ENCODE results near the gene HRH3.

HRH3 gene

GRCh38 chr20:62175711-62176110 is 44.4 kb downstream of the HRH3 start:
- no peak for DNase-seq (ENCODE audit: low spot score)

DNA sequence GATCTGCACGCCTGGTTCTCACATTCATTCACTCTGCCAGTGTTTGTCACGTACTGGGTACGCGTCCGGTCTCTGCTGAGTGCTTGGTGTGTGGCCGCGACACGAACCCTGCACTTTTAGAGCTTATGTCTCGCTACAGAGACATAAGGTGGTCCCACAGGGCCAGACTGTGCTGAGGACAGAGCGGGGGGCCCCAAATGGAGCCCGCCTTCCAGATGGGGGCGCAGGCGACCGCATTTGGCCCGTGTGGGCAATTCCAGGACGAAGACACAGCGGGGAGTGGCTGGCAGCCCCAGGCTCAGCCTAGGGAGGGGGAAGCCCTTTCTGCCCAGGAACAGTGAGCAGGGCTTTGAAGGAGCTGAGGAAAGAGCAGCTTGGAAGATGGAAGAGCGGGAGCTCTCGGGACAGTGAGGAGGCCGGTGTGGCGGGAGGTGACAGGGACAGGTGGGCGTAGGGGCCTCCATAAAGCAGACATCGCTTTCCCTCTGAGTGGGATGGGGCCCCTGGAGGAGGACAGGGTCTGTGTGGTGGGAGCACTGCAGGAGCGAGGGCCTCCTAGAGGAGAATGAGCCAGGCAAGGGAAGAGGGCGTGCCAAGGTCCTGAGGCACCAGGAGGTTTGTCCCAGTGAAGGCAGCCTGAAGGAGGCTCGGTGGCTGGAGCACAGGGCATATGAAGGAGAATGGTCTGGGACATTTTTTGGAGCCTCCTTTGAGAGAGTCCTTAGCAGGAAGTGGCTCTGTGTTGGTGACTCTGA is 45.0 kb downstream of the HRH3 start:
- no peak for DNase-seq (ENCODE audit: low spot score)

DNA sequence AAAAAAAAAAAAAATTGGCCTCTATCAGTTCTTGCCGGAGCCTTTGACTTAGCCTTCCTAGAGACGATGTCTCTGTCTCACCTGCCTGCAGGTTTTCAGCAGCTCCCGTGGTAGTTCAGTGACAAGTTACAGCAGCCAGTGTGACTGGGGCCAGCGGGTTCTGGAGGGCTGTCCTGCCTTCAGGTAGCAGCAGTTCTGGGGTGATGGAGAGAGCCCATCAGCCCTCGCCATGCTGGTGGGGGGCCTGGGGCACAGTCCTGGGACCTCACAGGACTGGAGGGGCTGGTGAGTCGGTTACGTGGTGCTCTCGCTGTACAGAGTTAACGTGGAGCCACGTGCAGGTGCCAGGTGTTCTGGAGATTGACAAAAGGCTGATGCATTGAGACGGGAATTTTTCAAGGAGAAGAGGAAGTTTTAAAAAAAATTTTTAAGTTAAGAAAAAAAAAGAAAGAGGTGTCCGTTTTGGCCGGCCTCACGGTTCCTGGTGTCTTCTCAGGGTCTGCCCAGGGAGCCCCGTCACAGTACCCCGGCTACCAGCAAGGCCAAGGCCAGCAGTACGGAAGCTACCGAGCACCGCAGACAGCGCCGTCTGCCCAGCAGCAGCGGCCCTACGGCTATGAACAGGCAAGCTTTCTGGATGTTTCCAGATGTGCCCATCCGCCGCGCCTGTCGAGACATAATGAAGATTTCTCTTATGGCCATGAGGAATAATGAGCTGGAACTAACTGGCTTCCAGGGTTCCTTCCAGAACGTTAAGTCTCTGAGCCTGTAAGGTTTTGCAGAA is 45.9 kb downstream of the HRH3 start:
- no peak for DNase-seq (ENCODE audit: low spot score)

DNA sequence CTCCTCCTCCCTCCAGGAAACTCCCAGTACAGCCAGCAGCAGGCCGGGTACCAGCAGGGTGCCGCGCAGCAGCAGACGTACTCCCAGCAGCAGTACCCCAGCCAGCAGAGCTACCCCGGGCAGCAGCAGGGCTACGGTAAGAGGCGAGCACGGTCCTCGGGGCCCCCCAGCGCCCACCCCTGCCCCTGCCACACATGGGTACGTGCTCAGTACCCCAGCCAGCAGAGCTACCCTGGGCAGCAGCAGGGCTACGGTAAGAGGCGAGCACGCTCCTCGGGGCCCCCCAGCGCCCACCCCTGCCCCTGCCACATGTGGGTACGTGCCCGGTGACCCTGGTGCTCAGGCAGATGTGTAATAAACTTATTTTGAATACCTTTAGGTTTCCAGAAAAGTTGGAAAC is 47.4 kb downstream of the HRH3 start:
- no peak for DNase-seq (ENCODE audit: low spot score)

GRCh38 chr20:62171245-62171644 is 48.8 kb downstream of the HRH3 start:
- no peak for DNase-seq (ENCODE audit: low spot score)

DNA sequence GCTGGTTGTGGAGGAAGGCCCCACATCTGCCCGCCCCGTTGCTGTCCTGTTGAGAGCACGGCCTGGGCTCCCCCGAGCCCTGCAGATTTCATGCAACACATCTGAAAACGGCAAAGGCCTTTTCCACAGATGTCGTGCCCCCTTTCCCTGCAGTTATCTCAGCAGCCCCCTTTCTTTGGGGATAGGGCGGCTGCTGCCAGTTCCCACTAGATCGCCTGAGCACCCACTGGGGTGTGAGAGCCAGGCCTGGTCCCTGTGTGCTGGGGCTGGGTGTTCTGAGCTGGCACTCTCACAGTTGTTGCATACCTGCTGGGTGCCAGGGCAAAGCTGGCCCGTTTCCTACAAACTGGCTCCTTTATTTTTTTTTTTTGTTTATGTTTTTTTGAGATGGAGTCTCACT is 49.5 kb downstream of the HRH3 start:
- DNase-seq (ENCODE audit: low spot score), result no peak

DNA sequence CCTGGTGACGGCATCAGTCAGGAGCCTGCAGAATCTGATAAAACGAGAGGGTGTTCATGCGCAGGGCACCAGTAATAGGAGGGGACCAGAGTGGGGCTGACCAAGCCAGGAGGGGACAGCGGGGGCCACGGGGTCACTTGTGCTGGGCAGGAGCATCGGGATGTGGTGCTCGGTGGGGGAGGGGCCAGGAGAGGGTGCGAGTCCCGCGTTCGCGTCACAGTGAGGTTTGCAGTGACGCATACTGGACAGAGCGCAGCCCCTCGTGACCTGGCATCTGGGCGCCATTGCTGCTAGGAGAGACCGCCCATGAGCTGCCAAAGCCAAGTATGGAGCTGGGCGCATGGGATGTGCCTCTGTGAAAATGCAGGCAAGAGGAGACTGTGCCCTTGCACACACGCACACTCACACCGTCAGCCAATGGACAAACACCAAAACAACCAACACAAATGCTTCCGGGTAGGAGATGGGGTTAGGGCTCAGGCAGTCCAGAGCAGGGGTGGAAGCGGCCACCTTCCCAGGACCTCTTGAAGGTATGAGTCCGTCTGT is 51.1 kb downstream of the HRH3 start:
- no peak for DNase-seq (ENCODE audit: low spot score)

DNA sequence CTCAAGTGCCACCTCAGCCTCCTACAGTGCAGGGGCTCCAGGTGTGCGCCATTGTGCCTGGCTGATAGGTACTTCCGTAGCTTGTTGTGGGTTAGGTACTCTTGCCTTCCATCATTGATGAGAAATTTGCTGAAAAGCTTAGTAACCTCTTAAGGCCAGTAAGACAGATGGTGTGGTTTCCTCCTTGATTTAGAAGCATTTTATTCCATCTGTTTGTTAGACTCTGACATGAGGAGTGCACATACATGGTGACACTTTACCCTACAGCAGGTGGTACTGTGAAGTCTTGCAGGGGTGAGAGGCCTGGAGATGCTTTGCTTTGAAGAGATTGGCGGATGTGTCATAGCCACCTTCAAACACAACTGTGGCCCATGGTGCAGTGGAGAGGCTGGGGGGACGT is 52.0 kb downstream of the HRH3 start:
- no peak for DNase-seq (ENCODE audit: low spot score)

DNA sequence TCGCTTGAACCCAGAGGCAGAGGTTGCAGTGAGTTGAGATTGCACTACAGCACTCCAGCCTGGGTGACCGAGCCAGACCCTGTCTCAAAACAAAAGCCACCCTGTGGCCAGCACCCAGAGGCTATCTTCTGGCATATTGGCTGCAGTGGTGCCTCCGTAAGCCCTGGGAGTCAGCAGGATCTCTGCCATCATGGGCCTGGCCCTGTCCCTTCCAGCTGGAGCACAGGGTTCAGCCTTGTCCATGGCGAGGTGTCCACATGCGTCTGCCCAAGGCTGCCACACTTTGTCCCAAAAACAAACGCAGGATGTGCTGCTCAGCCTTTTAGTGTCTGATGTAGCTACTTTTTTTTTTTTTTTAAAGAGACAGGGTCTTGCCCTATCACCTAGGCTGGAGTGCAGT is 52.6 kb downstream of the HRH3 start:
- DNase-seq (ENCODE audit: low spot score), result no peak

DNA sequence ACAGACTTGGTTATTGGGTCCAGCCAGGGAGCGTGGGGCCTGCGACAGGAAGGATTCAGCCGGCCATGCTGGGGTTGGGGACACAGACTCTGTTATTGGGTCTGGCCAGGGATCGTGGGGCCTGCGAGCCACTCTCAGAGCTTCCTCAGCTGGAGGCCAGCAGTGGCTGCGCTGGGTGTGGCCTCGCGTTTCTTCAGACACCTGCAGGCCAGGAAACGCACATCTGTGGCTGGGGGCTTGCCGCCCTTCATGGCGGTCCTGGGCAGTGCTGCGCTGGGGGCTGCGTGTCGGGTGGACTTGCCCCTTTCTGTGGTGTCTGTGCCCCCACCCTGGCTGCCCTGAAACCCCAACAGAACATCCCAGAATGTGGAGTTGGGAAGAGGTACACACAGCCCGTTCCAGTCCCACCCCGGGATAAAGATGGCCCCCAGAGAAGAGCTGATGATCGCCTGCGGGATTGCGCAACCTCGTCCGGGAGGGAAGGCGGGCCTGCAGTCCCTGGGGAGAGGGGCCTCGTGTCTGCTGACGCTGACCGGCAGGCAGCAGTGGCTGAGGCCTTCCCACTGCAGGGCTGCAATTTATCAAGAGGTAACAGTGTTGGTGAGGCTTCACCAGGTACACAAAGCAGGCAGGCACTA is 54.2 kb downstream of the HRH3 start:
- no peak for DNase-seq (ENCODE audit: low spot score)
